Measurements from ENCODE around the gene DZIP1.
"Not testable (repeated sequence)": the region's sequence is repeated elsewhere in the genome, so short reads cannot be mapped to it uniquely, and the experiment has no call there.

DZIP1 gene

GRCh38 chr13:95644601-95645052, at the start of gene DZIP1:
DZIP1 (minus strand) TSS chr13:95644706; CDS start chr13:95642029, 2,677 bp downstream.
- Mint-ChIP-seq H3K9me3 (ENCODE audit: low read depth) (no peaks in the 10 kb centered on the region), H3K36me3 (no peaks in the 10 kb centered on the region), H3K4me3 (peak within 1 kb of the TSS; percentile 70), H3K27ac (no peak within 1 kb of the TSS), H3K4me1 (ENCODE audit: low read depth) (peaks cover 9% of the 10 kb centered on the region), H3K27me3 (peaks cover 19% of the 10 kb centered on the region)

- H3K4me3 Mint-ChIP-seq; H3K9me3 Mint-ChIP-seq (ENCODE audit: low read depth); H3K27me3 Mint-ChIP-seq; H3K27ac Mint-ChIP-seq: not testable (repeated sequence)
- H3K36me3 Mint-ChIP-seq: peaks cover 18% of the 10 kb centered on the region
- peaks cover 35% of the 10 kb centered on the region for H3K4me1 Mint-ChIP-seq (ENCODE audit: low read depth)
Measured at GRCh38 chr13:95690986-95691385, 46.5 kb upstream of the DZIP1 start.

- Mint-ChIP-seq H3K9me3 (ENCODE audit: low read depth) (peaks cover 16% of the 10 kb centered on the region), H3K27ac (peak overlapping the region; percentile 55), H3K36me3 (peaks cover 22% of the 10 kb centered on the region), H3K27me3 (no peaks in the 10 kb centered on the region), H3K4me3 (peak overlapping the region; percentile 21), H3K4me1 (ENCODE audit: low read depth) (peaks cover 46% of the 10 kb centered on the region)
Measured at GRCh38 chr13:95689582-95689926, 45.0 kb upstream of the DZIP1 start.

- H3K4me3 Mint-ChIP-seq, H3K27ac Mint-ChIP-seq, H3K27me3 Mint-ChIP-seq: not testable (repeated sequence)
- peaks cover 78% of the 10 kb centered on the region for H3K4me1 Mint-ChIP-seq (ENCODE audit: low read depth)
- H3K9me3 Mint-ChIP-seq (ENCODE audit: low read depth): peaks cover 16% of the 10 kb centered on the region
- H3K36me3 Mint-ChIP-seq: peaks cover 31% of the 10 kb centered on the region
Measured at GRCh38 chr13:95684960-95685359, 40.5 kb upstream of the DZIP1 start.

- H3K9me3 Mint-ChIP-seq (ENCODE audit: low read depth): peaks cover 16% of the 10 kb centered on the region
- peak overlapping the region; percentile 3 for H3K4me3 Mint-ChIP-seq
- peaks cover 27% of the 10 kb centered on the region for H3K36me3 Mint-ChIP-seq
- no peaks in the 10 kb centered on the region for H3K27me3 Mint-ChIP-seq
- peaks cover 79% of the 10 kb centered on the region for H3K4me1 Mint-ChIP-seq (ENCODE audit: low read depth)
- no peak overlapping the region for H3K27ac Mint-ChIP-seq
Measured at GRCh38 chr13:95684418-95684817, 39.9 kb upstream of the DZIP1 start.

GRCh38 chr13:95679722-95680121, 35.2 kb upstream of the DZIP1 start:
- Mint-ChIP-seq H3K27ac (no peak overlapping the region), H3K27me3 (no peaks in the 10 kb centered on the region), H3K4me3 (peak overlapping the region; percentile 27), H3K4me1 (ENCODE audit: low read depth) (peaks cover 74% of the 10 kb centered on the region), H3K36me3 (peaks cover 14% of the 10 kb centered on the region), H3K9me3 (ENCODE audit: low read depth) (no peaks in the 10 kb centered on the region)

- H3K27me3 Mint-ChIP-seq: no peaks in the 10 kb centered on the region
- peaks cover 13% of the 10 kb centered on the region for H3K36me3 Mint-ChIP-seq
- peaks cover 72% of the 10 kb centered on the region for H3K4me1 Mint-ChIP-seq (ENCODE audit: low read depth)
- H3K27ac Mint-ChIP-seq: peak overlapping the region; percentile 51
- peak overlapping the region; percentile 94 for H3K4me3 Mint-ChIP-seq
- peaks cover under 1% of the 10 kb centered on the region for H3K9me3 Mint-ChIP-seq (ENCODE audit: low read depth)
Measured at GRCh38 chr13:95678967-95679366, 34.5 kb upstream of the DZIP1 start.

GRCh38 chr13:95677564-95678266, 33.2 kb upstream of the DZIP1 start:
- Mint-ChIP-seq H3K9me3 (ENCODE audit: low read depth) (peaks cover 8% of the 10 kb centered on the region), H3K4me3 (peak overlapping the region; percentile 94), H3K4me1 (ENCODE audit: low read depth) (peaks cover 71% of the 10 kb centered on the region), H3K36me3 (peaks cover 17% of the 10 kb centered on the region), H3K27ac (peak overlapping the region; percentile 76), H3K27me3 (no peaks in the 10 kb centered on the region)

GRCh38 chr13:95676762-95677563, 32.5 kb upstream of the DZIP1 start, which contains the start of gene DNAJC3:
DNAJC3 (plus strand) TSS chr13:95677139; CDS start chr13:95677256, 117 bp downstream.
- Mint-ChIP-seq H3K36me3 (peaks cover 19% of the 10 kb centered on the region), H3K4me1 (ENCODE audit: low read depth) (peaks cover 63% of the 10 kb centered on the region), H3K27ac (peak within 1 kb of the TSS; percentile 91), H3K9me3 (ENCODE audit: low read depth) (peaks cover 11% of the 10 kb centered on the region), H3K27me3 (no peaks in the 10 kb centered on the region), H3K4me3 (peak within 1 kb of the TSS; percentile 94)

- Mint-ChIP-seq H3K27me3 (no peaks in the 10 kb centered on the region), H3K36me3 (peaks cover 17% of the 10 kb centered on the region), H3K27ac (peak overlapping the region; percentile 91), H3K4me3 (peak overlapping the region; percentile 94), H3K4me1 (ENCODE audit: low read depth) (peaks cover 58% of the 10 kb centered on the region), H3K9me3 (ENCODE audit: low read depth) (peaks cover 12% of the 10 kb centered on the region)
Measured at GRCh38 chr13:95676105-95676761, 31.7 kb upstream of the DZIP1 start.

GRCh38 chr13:95671597-95671996, 27.1 kb upstream of the DZIP1 start:
- Mint-ChIP-seq H3K9me3 (ENCODE audit: low read depth) (peaks cover 33% of the 10 kb centered on the region), H3K4me3 (no peak overlapping the region), H3K4me1 (ENCODE audit: low read depth) (peaks cover 26% of the 10 kb centered on the region), H3K27ac (no peak overlapping the region), H3K36me3 (peaks cover 21% of the 10 kb centered on the region), H3K27me3 (no peaks in the 10 kb centered on the region)

GRCh38 chr13:95667235-95667634, 22.7 kb upstream of the DZIP1 start:
- H3K36me3 Mint-ChIP-seq: peaks cover 10% of the 10 kb centered on the region
- H3K4me1 Mint-ChIP-seq (ENCODE audit: low read depth); H3K27ac Mint-ChIP-seq; H3K4me3 Mint-ChIP-seq; H3K27me3 Mint-ChIP-seq: not testable (repeated sequence)
- peaks cover 46% of the 10 kb centered on the region for H3K9me3 Mint-ChIP-seq (ENCODE audit: low read depth)

GRCh38 chr13:95660981-95661581, 16.6 kb upstream of the DZIP1 start:
- H3K4me3 Mint-ChIP-seq: no peak overlapping the region
- H3K4me1 Mint-ChIP-seq (ENCODE audit: low read depth): no peaks in the 10 kb centered on the region
- H3K9me3 Mint-ChIP-seq (ENCODE audit: low read depth): peaks cover 20% of the 10 kb centered on the region
- peaks cover 3% of the 10 kb centered on the region for H3K36me3 Mint-ChIP-seq
- no peak overlapping the region for H3K27ac Mint-ChIP-seq
- H3K27me3 Mint-ChIP-seq: peaks cover 10% of the 10 kb centered on the region

GRCh38 chr13:95659500-95659899, 15.0 kb upstream of the DZIP1 start:
- H3K27ac Mint-ChIP-seq: no peak overlapping the region
- no peak overlapping the region for H3K4me3 Mint-ChIP-seq
- H3K4me1 Mint-ChIP-seq (ENCODE audit: low read depth): no peaks in the 10 kb centered on the region
- H3K36me3 Mint-ChIP-seq: peaks cover 3% of the 10 kb centered on the region
- H3K27me3 Mint-ChIP-seq: peaks cover 10% of the 10 kb centered on the region
- peaks cover 4% of the 10 kb centered on the region for H3K9me3 Mint-ChIP-seq (ENCODE audit: low read depth)
